ENCODE results near the gene CALML5.

The CALML5 gene

GRCh38 chr10:5461914-5462840, 37.2 kb downstream of the CALML5 start:
- DNase-seq, result peak; percentile 57

- DNase-seq, result peak; percentile 28
These were observed 38.2 kb downstream of the CALML5 start for GRCh38 chr10:5461203-5461588.

- no peak for DNase-seq
These were observed 38.7 kb downstream of the CALML5 start for GRCh38 chr10:5460468-5461202.

GRCh38 chr10:5458949-5459747, 40.2 kb downstream of the CALML5 start:
- no peak for DNase-seq

GRCh38 chr10:5458425-5458824, 40.9 kb downstream of the CALML5 start:
- no peak for DNase-seq

GRCh38 chr10:5457741-5458140, 41.6 kb downstream of the CALML5 start:
- no peak for DNase-seq

- no peak for DNase-seq
These were observed 42.8 kb downstream of the CALML5 start for GRCh38 chr10:5456563-5456962.

GRCh38 chr10:5453749-5454489, 45.5 kb downstream of the CALML5 start:
- DNase-seq, result no peak

GRCh38 chr10:5450605-5451384, 48.6 kb downstream of the CALML5 start:
- DNase-seq, result no peak

GRCh38 chr10:5449823-5450222, 49.5 kb downstream of the CALML5 start:
- peak; percentile 76 for DNase-seq

- DNase-seq, result no peak
These were observed 50.1 kb downstream of the CALML5 start for GRCh38 chr10:5449227-5449626.
